ENCODE measurements around the gene UNC13C. TPM values are rescaled to one million over a fixed set of nuclear protein-coding genes. Genes with fewer than 3 reads are reported as not detected.

Gene UNC13C
- total and polyA plus RNA-seq, 2 experiments from 2014 or later: 0.92 to 10.3 TPM

- TF ChIP-seq EZH2phosphoT487 (IDR thresholded peaks at IDR 0.05; ENCODE audit: low read depth, severe bottlenecking, unreplicated experiment) (no peak), EZH2 (IDR thresholded peaks at IDR 0.05; ENCODE audit: borderline replicate concordance) (no peak), CTCF (IDR thresholded peaks at IDR 0.05; ENCODE audit: poor library complexity) (no peak)
- Histone ChIP-seq H3K4me1 (ENCODE audit: insufficient read depth) (no peaks in the 10 kb centered on the region), H3K9me2 (replicated peaks; ENCODE audit: insufficient read depth) (no peaks in the 10 kb centered on the region), H3K4me2 (no peak overlapping the region), H3K4me3 (no peak overlapping the region), H2AFZ (no peak overlapping the region), H3K79me2 (no peaks in the 10 kb centered on the region), H3K36me3 (replicated peaks; ENCODE audit: insufficient read depth, low read depth) (no peaks in the 10 kb centered on the region), H3K27ac (no peak overlapping the region), H4K20me1 (ENCODE audit: insufficient read depth, poor library complexity, severe bottlenecking) (no peaks in the 10 kb centered on the region), H3K27me3 (no peaks in the 10 kb centered on the region), H3K9me3 (ENCODE audit: low read depth) (no peaks in the 10 kb centered on the region)
- DNase-seq (ENCODE audit: low spot score): peak; percentile 6
- WGBS (ENCODE audit: low lambda C conversion rate, missing lambda C conversion rate): 47% methylated on average over 1 of the region's 1 CpG
Observed at GRCh38 chr15:54011656-54012055, 33.4 kb downstream of the UNC13C start.

- Histone ChIP-seq H3K36me3 (replicated peaks; ENCODE audit: insufficient read depth, low read depth) (no peaks in the 10 kb centered on the region), H3K79me2 (no peaks in the 10 kb centered on the region), H4K20me1 (ENCODE audit: insufficient read depth, poor library complexity, severe bottlenecking) (no peaks in the 10 kb centered on the region), H3K4me2 (no peak overlapping the region), H2AFZ (no peak overlapping the region), H3K27me3 (no peaks in the 10 kb centered on the region), H3K4me3 (no peak overlapping the region), H3K9me2 (replicated peaks; ENCODE audit: insufficient read depth) (no peaks in the 10 kb centered on the region), H3K9me3 (ENCODE audit: low read depth) (no peaks in the 10 kb centered on the region), H3K27ac (no peak overlapping the region), H3K4me1 (ENCODE audit: insufficient read depth) (no peaks in the 10 kb centered on the region)
- TF ChIP-seq EZH2 (IDR thresholded peaks at IDR 0.05; ENCODE audit: borderline replicate concordance): no peak
- no peak for TF ChIP-seq CTCF (IDR thresholded peaks at IDR 0.05; ENCODE audit: poor library complexity)
- no peak for TF ChIP-seq EZH2phosphoT487 (IDR thresholded peaks at IDR 0.05; ENCODE audit: low read depth, severe bottlenecking, unreplicated experiment)
- no peak for DNase-seq (ENCODE audit: low spot score)
- 85% methylated on average over 4 of the region's 4 CpGs for WGBS (ENCODE audit: low lambda C conversion rate, missing lambda C conversion rate)
Observed at GRCh38 chr15:54014067-54014655, 35.9 kb downstream of the UNC13C start.

- Histone ChIP-seq H3K4me3 (no peak overlapping the region), H3K79me2 (no peaks in the 10 kb centered on the region), H3K4me2 (no peak overlapping the region), H4K20me1 (ENCODE audit: insufficient read depth, poor library complexity, severe bottlenecking) (no peaks in the 10 kb centered on the region), H3K9me2 (replicated peaks; ENCODE audit: insufficient read depth) (no peaks in the 10 kb centered on the region), H3K4me1 (ENCODE audit: insufficient read depth) (no peaks in the 10 kb centered on the region), H2AFZ (no peak overlapping the region), H3K36me3 (replicated peaks; ENCODE audit: insufficient read depth, low read depth) (no peaks in the 10 kb centered on the region), H3K27me3 (no peaks in the 10 kb centered on the region), H3K27ac (no peak overlapping the region), H3K9me3 (ENCODE audit: low read depth) (no peaks in the 10 kb centered on the region)
- TF ChIP-seq EZH2phosphoT487 (IDR thresholded peaks at IDR 0.05; ENCODE audit: low read depth, severe bottlenecking, unreplicated experiment) (no peak), EZH2 (IDR thresholded peaks at IDR 0.05; ENCODE audit: borderline replicate concordance) (no peak), CTCF (IDR thresholded peaks at IDR 0.05; ENCODE audit: poor library complexity) (no peak)
- WGBS (ENCODE audit: low lambda C conversion rate, missing lambda C conversion rate): 78% methylated on average over 1 of the region's 1 CpG
- DNase-seq (ENCODE audit: low spot score): no peak
Observed at GRCh38 chr15:54017251-54017650, 39.0 kb downstream of the UNC13C start.
